ENCODE measurements around the gene PFDN1.
"Not testable (repeated sequence)": the region's sequence is repeated elsewhere in the genome, so short reads cannot be mapped to it uniquely, and the experiment has no call there.

Gene PFDN1, protein sequence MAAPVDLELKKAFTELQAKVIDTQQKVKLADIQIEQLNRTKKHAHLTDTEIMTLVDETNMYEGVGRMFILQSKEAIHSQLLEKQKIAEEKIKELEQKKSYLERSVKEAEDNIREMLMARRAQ

DNA sequence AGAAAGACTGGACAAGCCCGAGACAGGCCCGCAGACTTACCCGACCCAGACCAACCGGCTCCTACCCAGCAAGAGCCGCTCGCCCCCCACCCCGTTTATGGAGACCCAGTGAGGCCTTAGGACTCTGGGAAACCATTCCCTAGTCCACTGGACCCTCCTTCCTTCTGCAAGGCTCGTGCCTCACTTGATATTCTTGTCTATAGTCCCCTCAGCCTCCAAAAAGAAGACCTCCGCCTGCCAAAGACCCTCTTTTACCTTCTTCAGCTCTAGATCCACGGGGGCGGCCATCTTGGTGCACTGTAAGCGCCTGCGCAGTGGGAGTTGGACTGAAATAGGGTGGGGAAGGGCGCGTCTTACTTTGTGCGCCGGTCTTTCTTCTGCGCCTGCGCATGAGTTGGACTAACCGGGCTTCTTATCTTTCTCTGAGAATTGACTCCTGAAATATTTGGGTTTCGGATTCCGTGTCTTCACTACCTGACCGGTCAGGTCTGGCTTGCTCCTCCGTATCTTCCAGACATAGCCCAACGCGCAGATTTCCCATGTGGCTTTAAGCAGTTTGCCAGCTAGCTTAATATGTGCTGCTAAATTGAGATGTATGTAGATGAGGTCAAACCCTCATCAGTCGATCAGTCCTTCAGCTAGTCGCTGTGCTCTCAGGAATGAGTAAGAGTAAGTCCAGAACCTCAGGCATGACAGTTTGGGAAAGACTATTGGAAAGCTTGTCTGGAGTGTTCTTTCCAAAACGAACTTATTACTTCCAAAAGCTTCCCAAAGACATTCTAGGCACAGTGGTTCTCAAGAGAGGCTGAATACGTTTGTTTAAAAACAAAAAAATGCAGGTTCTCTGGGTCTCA, at the start of gene PFDN1:
TSS of gene PFDN1 (minus strand) at position 316 of the 854 bp plus-strand sequence. CDS start at position 288, 28 bp downstream.
- peaks cover 2% of the 10 kb centered on the region for H3K27me3 Mint-ChIP-seq (ENCODE audit: low read depth)
- H3K36me3 Mint-ChIP-seq (ENCODE audit: low read depth) = peaks cover 11% of the 10 kb centered on the region
- peak; percentile 93 for DNase-seq (ENCODE audit: low spot score)

DNA sequence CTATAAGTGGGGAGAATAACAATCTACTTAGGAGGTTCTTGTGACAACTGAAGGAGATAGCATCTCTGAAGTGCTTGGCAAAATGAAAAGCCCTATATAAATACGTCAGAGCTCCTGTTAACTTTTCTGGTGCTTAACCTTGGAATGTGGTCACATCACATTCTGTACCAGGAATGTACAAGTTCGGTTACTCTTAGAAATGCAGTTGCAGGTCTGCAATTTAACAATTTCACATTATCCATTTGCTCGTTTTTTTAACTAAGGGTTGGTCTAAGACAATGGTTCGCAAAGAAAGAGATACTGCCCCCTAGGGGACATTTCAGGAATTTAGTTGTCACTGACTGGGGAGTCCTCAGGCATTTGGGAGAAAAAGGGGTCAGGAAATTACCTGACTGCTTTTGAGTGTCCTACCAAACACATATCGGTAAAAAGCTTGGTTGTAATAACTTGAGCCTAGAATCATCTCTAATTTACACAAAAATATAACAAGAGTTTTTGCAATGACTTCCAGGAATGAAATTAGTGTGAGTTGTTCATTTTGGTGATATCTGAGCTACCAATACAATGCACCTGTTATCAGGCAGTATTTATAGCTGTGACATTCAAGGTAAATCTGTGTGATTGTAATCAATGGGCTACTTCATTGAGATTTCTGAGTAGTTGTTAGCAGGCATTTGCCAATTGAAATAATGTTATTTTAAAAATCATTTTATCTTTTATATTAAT, 48.9 kb upstream of the PFDN1 start:
- Mint-ChIP-seq H3K9me3 (no peaks in the 10 kb centered on the region), H3K27ac (no peak overlapping the region), H3K27me3 (ENCODE audit: low read depth) (peaks cover 18% of the 10 kb centered on the region), H3K4me1 (ENCODE audit: low read depth) (peaks cover 17% of the 10 kb centered on the region), H3K4me3 (no peak overlapping the region), H3K36me3 (ENCODE audit: low read depth) (no peaks in the 10 kb centered on the region)
- peak; percentile 59 for DNase-seq (ENCODE audit: low spot score)

More for the DNA sequence above, at the start of gene PFDN1:
- Mint-ChIP-seq H3K27ac (peak within 1 kb of the TSS; percentile 95), H3K4me1 (ENCODE audit: low read depth) (peaks cover 16% of the 10 kb centered on the region), H3K9me3 (no peaks in the 10 kb centered on the region), H3K4me3 (peak within 1 kb of the TSS; percentile 94)

DNA sequence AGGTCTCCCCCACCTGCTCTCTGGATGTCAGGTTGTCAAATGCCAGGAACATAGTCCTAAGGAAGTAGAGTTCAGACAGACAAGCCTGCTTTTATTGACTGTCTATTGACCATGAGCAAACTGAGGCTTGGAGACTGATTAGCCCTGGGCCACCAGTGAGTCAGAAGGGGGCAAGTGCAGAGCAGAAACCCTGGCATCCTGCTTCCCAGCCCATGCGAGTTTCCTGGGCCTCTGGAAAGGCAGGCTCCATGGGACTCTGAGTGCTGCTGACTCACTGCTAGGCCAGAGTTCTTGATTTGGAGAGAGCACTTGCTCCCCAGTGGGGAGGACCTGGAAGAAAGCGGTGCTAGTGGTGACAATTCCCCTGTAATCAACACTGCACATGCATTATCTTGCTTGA, 46.3 kb upstream of the PFDN1 start:
- Mint-ChIP-seq H3K4me3 (no peak overlapping the region), H3K4me1 (ENCODE audit: low read depth) (peaks cover 28% of the 10 kb centered on the region)
- no peak for DNase-seq (ENCODE audit: low spot score)

DNA sequence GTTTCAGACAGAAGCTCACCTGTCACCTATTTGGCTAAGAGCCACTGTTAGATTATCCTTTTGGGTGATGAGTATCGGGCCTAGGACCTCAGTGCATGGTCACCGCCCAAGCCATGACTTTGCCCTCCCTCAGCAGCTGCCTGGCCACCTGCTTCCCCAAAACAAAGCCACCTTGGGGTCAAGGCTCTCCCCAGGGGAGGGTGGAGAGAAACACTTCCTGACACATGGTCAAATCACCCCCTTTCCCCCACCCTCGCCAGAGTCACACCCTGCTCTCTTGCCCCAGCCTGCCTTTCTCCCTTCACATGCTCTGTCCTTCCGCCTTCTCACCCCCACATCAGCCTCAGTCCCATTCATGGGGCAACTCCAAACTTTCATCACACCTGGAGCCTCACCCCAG, 45.2 kb upstream of the PFDN1 start:
- Mint-ChIP-seq H3K4me1 (ENCODE audit: low read depth) (peaks cover 37% of the 10 kb centered on the region), H3K27me3 (ENCODE audit: low read depth) (peaks cover 16% of the 10 kb centered on the region), H3K27ac (no peak overlapping the region), H3K9me3 (no peaks in the 10 kb centered on the region), H3K36me3 (ENCODE audit: low read depth) (peaks cover 2% of the 10 kb centered on the region), H3K4me3 (peak overlapping the region; percentile 24)
- no peak for DNase-seq (ENCODE audit: low spot score)

More for the DNA sequence above, 46.3 kb upstream of the PFDN1 start:
- Mint-ChIP-seq H3K9me3 (no peaks in the 10 kb centered on the region), H3K27ac (no peak overlapping the region), H3K36me3 (ENCODE audit: low read depth) (no peaks in the 10 kb centered on the region), H3K27me3 (ENCODE audit: low read depth) (peaks cover 18% of the 10 kb centered on the region)

DNA sequence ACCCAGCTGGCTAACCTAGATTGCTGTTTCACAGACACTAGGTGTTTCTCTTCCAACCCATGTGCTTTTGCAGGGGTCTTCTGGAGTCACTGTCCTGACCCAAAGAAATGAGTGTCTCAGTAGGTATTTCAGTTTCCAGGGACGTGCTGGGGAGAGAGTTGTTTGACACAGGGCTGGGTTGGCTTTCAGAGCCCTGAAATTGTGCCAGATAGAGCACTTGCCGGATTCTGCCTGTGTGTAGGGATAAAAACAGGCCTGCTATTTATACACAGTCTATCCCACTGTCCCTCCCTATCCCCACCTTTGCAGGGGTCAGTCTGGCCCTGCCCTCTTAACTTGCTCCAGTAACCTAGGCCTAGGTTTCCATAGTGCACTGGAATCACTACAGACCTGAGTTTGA, 44.5 kb upstream of the PFDN1 start:
- Mint-ChIP-seq H3K36me3 (ENCODE audit: low read depth) (peaks cover 5% of the 10 kb centered on the region), H3K4me1 (ENCODE audit: low read depth) (peaks cover 45% of the 10 kb centered on the region), H3K4me3 (peak overlapping the region; percentile 77), H3K9me3 (no peaks in the 10 kb centered on the region), H3K27ac (no peak overlapping the region), H3K27me3 (ENCODE audit: low read depth) (peaks cover 16% of the 10 kb centered on the region)
- no peak for DNase-seq (ENCODE audit: low spot score)

DNA sequence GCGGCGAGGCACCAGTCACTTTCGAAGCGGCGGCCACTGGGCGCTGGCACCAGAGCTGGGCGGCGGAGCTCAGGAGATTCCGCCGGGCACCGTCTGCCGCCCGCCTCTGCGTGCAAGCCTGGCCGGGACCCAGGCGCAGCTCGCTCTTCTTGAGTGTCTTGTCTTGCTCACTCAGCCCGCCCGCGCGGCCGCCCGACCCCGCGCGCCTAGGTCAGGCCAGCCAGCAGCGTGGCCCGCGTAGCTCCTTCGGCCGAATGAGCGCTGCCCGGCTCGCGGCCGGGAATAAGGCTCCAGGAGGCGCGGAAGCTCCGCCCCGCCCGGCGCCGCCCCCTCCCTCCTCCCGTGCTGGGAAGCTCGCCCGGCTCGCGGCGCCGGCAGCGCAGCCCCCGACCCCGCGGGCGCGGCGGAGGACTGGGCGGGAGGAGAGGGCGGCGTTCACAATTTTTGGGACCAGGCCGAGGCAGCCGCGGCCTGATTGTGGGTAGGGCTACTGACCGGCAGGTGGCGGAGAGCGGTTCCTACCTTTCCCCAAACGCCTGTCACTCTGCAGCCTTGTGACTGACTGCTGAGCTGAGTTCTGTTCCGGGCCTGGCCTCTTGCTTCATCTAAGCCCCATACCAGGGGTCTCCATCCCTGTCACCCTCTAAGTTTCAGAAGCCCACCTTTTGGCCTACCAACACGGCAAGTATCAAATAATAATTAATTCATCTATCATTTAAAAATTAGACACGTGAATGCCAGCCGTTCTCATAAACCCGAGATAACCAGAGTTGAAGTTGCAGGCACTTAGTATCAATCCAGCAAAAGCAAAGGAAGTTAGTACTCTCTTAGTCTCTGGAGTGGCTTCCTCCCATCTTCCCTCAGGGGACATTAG, 43.7 kb upstream of the PFDN1 start, which contains the start of gene HBEGF:
TSS of gene HBEGF (minus strand) at position 256 of the 874 bp plus-strand sequence. CDS start 275 bp downstream, outside the sequence.
- H3K9me3 Mint-ChIP-seq = no peaks in the 10 kb centered on the region
- peaks cover 10% of the 10 kb centered on the region for H3K36me3 Mint-ChIP-seq (ENCODE audit: low read depth)
- H3K27ac Mint-ChIP-seq = peak within 1 kb of the TSS; percentile 34
- H3K4me3 Mint-ChIP-seq = peak within 1 kb of the TSS; percentile 91
- peaks cover 47% of the 10 kb centered on the region for H3K4me1 Mint-ChIP-seq (ENCODE audit: low read depth)
- peaks cover 15% of the 10 kb centered on the region for H3K27me3 Mint-ChIP-seq (ENCODE audit: low read depth)
- peak; percentile 57 for DNase-seq (ENCODE audit: low spot score)

DNA sequence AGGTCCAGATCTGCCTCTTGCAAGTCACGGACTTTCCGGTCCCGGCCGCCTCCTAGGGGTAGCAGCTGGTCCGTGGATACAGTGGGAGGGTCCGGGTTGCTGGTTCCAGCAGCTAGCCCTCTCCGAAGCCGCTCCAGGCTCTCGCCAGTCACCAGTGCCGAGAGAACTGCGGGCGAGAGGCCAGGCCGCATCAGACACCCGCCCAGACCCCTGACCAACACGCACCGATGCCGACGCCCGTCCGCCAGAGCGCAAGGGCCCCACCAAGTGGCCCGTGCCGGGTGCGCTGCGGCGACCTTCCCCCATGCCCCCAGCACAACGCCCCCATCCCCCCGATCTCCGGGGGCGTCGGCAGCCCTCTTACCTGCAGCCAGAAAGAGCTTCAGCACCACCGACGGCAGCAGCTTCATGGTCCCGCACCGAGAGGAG, 43.0 kb upstream of the PFDN1 start:
- Mint-ChIP-seq H3K36me3 (ENCODE audit: low read depth) (peaks cover 17% of the 10 kb centered on the region), H3K4me1 (ENCODE audit: low read depth) (peaks cover 50% of the 10 kb centered on the region)
- DNase-seq (ENCODE audit: low spot score) = no peak

DNA sequence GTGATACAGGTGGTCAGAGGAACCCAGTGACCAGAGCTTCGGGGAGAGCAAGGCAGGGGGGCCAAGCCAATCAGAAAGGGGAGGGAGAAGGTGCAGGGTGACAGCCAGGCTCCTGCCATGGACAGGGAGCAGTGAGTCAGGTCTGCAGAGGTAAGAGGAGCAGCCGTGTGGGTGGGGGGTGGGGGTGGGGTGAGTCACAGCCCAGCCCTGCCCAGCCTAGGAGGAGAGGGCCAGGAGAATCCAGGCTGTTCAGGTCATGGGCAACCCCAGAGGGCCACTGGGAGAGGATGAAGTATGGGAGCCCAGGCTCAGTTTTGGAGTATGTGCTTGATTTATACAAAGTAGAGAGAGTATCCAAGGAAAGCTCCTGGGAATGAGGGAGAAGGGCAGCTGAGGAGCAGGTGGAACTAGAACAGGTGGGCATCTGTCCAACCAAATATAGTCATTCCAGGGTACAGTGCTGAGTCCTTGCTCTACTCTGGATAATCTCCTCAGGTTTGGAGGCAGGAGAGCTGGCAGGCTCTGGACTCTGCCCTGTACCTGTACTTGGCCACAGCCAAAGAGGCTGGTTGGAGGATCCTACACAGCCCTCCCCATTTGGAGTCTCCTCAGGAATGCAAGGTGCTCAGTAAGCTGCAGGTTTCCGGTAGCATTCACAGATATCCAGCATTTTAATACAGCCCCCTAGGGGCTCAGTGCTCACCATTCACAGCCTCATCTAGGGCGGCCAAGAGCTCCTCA, 42.0 kb upstream of the PFDN1 start:
- Mint-ChIP-seq H3K4me3 (peak overlapping the region; percentile 91), H3K4me1 (ENCODE audit: low read depth) (peaks cover 54% of the 10 kb centered on the region), H3K27me3 (ENCODE audit: low read depth) (peaks cover 8% of the 10 kb centered on the region), H3K9me3 (no peaks in the 10 kb centered on the region), H3K36me3 (ENCODE audit: low read depth) (peaks cover 22% of the 10 kb centered on the region), H3K27ac (peak overlapping the region; percentile 13)
- DNase-seq (ENCODE audit: low spot score) = peak; percentile 15

More for the DNA sequence above, 43.0 kb upstream of the PFDN1 start:
- peak overlapping the region; percentile 91 for H3K4me3 Mint-ChIP-seq
- H3K9me3 Mint-ChIP-seq = no peaks in the 10 kb centered on the region
- H3K27me3 Mint-ChIP-seq (ENCODE audit: low read depth) = peaks cover 13% of the 10 kb centered on the region
- peak overlapping the region; percentile 23 for H3K27ac Mint-ChIP-seq

DNA sequence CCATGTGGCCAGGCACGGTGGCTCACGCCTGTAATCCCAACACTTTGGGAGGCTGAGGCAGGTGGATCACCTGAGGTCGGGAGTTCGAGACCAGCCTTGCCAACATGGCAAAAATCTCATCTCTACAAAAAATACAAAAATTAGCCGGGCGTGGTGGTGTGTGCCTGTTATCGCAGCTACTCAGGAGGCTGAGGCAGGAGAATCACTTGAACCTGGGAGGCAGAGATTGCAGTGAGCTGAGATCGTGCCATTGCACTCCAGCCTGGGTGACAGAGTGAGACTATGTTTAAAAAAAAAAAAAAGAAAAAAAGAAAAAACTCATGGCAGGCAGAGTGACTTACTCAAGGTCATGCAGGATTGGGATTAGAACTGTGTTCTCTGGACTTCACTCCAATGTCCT, 40.9 kb upstream of the PFDN1 start:
- not testable (repeated sequence) for DNase-seq (ENCODE audit: low spot score); H3K27ac Mint-ChIP-seq; H3K27me3 Mint-ChIP-seq (ENCODE audit: low read depth); H3K9me3 Mint-ChIP-seq
- H3K4me3 Mint-ChIP-seq = peak overlapping the region; percentile 91
- peaks cover 23% of the 10 kb centered on the region for H3K36me3 Mint-ChIP-seq (ENCODE audit: low read depth)
- peaks cover 57% of the 10 kb centered on the region for H3K4me1 Mint-ChIP-seq (ENCODE audit: low read depth)

DNA sequence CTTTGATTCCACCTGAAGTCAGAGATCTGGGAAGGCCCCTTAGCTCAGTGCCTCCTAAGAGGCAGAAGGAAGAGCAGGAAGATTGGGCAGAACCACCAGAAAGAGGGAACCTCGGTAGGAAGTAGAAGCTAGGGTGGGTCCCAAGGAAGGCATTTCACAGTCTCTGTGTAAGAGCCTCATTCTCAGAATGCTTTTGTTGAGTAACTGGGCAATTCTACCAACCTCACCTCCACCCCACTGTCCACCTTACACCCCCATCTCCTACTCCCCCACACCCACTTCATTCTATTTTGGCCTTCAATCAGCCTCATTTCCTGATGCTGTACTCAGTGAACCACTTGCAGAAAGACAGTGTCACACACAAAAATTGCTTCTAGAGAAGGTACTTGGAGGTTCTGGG, 40.0 kb upstream of the PFDN1 start:
- H3K4me1 Mint-ChIP-seq (ENCODE audit: low read depth) = peaks cover 55% of the 10 kb centered on the region
- H3K36me3 Mint-ChIP-seq (ENCODE audit: low read depth) = peaks cover 25% of the 10 kb centered on the region
- peak overlapping the region; percentile 80 for H3K4me3 Mint-ChIP-seq

DNA sequence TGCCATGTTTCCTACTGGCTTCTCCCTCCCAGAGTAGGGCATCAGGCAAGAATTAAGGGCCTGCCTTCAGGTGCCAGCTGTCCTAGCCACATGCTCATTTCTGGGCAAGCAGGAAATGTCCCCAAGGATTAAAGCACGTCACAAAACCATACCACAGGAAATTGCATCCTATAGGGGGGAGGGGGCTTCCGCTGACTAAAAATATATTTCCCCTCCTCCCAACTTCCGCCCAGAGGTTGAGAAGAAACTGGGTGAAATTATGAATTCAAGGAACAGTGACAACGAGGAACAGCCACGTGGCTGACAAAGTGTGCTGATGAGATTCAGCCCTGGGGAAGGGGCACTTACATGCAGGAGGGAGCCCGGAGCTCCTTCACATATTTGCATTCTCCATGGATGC, 39.4 kb upstream of the PFDN1 start:
- Mint-ChIP-seq H3K4me3 (peak overlapping the region; percentile 80), H3K9me3 (no peaks in the 10 kb centered on the region), H3K4me1 (ENCODE audit: low read depth) (peaks cover 53% of the 10 kb centered on the region), H3K27me3 (ENCODE audit: low read depth) (no peaks in the 10 kb centered on the region), H3K27ac (peak overlapping the region; percentile 88), H3K36me3 (ENCODE audit: low read depth) (peaks cover 25% of the 10 kb centered on the region)
- peak; percentile 48 for DNase-seq (ENCODE audit: low spot score)

More for the DNA sequence above, 40.0 kb upstream of the PFDN1 start:
- Mint-ChIP-seq H3K27me3 (ENCODE audit: low read depth) (no peaks in the 10 kb centered on the region), H3K9me3 (no peaks in the 10 kb centered on the region), H3K27ac (peak overlapping the region; percentile 88)
- DNase-seq (ENCODE audit: low spot score) = no peak

DNA sequence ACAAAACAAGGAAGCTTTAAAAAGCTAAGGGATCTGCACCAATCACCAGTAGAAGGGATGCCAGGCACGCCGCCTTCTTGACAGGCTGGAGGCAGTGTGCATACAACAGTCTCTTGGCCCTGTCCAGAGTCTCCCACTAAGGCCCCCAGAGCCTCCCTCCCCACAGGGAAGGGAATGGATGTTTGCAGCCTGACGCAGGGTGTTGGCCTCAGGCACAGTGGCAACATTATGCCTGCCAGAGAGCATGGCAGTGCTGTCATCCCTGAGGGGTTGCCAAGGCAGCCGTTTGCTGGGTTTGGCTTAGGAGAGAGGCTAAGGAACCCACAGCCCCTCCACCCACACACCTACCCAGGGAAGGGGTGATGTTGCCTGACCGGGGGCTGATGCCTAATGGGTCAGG, 38.7 kb upstream of the PFDN1 start:
- H3K4me1 Mint-ChIP-seq (ENCODE audit: low read depth) = peaks cover 48% of the 10 kb centered on the region
- peaks cover 25% of the 10 kb centered on the region for H3K36me3 Mint-ChIP-seq (ENCODE audit: low read depth)
- H3K27me3 Mint-ChIP-seq (ENCODE audit: low read depth) = no peaks in the 10 kb centered on the region
- DNase-seq (ENCODE audit: low spot score) = no peak
- peak overlapping the region; percentile 80 for H3K4me3 Mint-ChIP-seq
- H3K27ac Mint-ChIP-seq = peak overlapping the region; percentile 31
- no peaks in the 10 kb centered on the region for H3K9me3 Mint-ChIP-seq
